ENCODE results near the gene ADNP. TPM values are rescaled to one million over a fixed set of nuclear protein-coding genes. Genes with fewer than 3 reads are reported as not detected.
A peak's percentile ranks its signal among the peaks of the same experiment; 100 is the strongest.

Gene ADNP
- total and polyA plus RNA-seq, 2 experiments from 2014 or later: 95.0 to 106 TPM

DNA sequence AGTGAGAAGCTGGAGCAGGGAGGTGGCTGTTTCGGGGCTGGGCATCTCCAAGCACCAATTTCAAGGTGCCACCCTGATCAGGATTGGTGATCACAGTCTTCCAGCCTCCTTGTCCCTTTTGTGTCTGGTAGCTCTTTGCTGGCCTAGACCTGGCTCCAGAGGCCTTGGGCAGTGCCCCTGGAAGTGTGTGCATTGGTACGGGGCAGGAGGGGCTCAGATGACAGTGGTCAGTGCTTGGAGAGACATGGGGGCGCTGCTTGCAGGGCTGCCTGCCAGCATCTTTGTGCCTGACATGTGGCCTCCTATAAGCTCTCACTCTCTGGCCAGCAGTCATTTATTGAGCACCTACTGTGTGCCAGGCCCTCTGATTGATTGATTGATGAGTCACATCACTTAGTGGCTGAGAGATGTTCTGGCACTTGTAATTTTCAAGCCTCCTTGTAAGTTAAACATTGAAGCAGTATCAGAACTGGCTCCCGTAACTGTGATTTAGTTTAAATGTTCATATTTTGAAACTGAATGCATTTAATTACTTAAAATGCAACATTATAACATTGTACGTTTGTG is 74.7 kb downstream of the ADNP start (continued):
- TF ChIP-seq POLR2AphosphoS5 (IDR thresholded peaks at IDR 0.05; ENCODE audit: low read depth) (no peak), EZH2phosphoT487 (IDR thresholded peaks at IDR 0.05; ENCODE audit: unreplicated experiment) (no peak), STAT1 (IDR thresholded peaks at IDR 0.05; ENCODE audit: unreplicated experiment) (no peak), ZNF114 (CRISPR knock-in tag; IDR thresholded peaks at IDR 0.05) (no peak)
- TF ChIP-seq, protein P1, sequence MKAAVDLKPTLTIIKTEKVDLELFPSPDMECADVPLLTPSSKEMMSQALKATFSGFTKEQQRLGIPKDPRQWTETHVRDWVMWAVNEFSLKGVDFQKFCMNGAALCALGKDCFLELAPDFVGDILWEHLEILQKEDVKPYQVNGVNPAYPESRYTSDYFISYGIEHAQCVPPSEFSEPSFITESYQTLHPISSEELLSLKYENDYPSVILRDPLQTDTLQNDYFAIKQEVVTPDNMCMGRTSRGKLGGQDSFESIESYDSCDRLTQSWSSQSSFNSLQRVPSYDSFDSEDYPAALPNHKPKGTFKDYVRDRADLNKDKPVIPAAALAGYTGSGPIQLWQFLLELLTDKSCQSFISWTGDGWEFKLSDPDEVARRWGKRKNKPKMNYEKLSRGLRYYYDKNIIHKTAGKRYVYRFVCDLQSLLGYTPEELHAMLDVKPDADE (IDR thresholded peaks at IDR 0.05): no peak
- TF ChIP-seq, protein P2, sequence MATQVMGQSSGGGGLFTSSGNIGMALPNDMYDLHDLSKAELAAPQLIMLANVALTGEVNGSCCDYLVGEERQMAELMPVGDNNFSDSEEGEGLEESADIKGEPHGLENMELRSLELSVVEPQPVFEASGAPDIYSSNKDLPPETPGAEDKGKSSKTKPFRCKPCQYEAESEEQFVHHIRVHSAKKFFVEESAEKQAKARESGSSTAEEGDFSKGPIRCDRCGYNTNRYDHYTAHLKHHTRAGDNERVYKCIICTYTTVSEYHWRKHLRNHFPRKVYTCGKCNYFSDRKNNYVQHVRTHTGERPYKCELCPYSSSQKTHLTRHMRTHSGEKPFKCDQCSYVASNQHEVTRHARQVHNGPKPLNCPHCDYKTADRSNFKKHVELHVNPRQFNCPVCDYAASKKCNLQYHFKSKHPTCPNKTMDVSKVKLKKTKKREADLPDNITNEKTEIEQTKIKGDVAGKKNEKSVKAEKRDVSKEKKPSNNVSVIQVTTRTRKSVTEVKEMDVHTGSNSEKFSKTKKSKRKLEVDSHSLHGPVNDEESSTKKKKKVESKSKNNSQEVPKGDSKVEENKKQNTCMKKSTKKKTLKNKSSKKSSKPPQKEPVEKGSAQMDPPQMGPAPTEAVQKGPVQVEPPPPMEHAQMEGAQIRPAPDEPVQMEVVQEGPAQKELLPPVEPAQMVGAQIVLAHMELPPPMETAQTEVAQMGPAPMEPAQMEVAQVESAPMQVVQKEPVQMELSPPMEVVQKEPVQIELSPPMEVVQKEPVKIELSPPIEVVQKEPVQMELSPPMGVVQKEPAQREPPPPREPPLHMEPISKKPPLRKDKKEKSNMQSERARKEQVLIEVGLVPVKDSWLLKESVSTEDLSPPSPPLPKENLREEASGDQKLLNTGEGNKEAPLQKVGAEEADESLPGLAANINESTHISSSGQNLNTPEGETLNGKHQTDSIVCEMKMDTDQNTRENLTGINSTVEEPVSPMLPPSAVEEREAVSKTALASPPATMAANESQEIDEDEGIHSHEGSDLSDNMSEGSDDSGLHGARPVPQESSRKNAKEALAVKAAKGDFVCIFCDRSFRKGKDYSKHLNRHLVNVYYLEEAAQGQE (IDR thresholded peaks at IDR 0.05; ENCODE audit: unreplicated experiment): no peak

- Histone ChIP-seq H3K9me2 (ENCODE audit: insufficient read depth) (no peaks in the 10 kb centered on the region), H3F3A (replicated peaks; ENCODE audit: low read depth) (no peaks in the 10 kb centered on the region), H3K79me2 (replicated peaks; ENCODE audit: insufficient read depth) (no peaks in the 10 kb centered on the region), H3K4me1 (ENCODE audit: insufficient read depth) (peaks cover 9% of the 10 kb centered on the region), H3K27ac (ENCODE audit: low read depth) (0 out of 2 replicates have a peak overlapping the region, but pooled peaks have one; percentile 66), H4K20me1 (replicated peaks; ENCODE audit: insufficient read depth) (no peaks in the 10 kb centered on the region), H3K27me3 (ENCODE audit: insufficient read depth) (no peaks in the 10 kb centered on the region), H2AFZ (no peak overlapping the region), H3K36me3 (ENCODE audit: insufficient read depth) (no peaks in the 10 kb centered on the region), H3K4me2 (no peak overlapping the region), H3K4me3 (no peak overlapping the region)
- H3K27me3 Mint-ChIP-seq (ENCODE audit: insufficient read depth, low read depth, poor library complexity): peaks cover 13% of the 10 kb centered on the region
- no peaks in the 10 kb centered on the region; the same call in 2 of the 3 replicates for H3K9me3 Mint-ChIP-seq
- H3K4me1 Mint-ChIP-seq: peaks cover 27% of the 10 kb centered on the region
- peak; percentile 74 for ATAC-seq
- TF ChIP-seq EZH2 (IDR thresholded peaks at IDR 0.05; ENCODE audit: low read depth, unreplicated experiment) (no peak), ZNF114 (CRISPR knock-in tag; IDR thresholded peaks at IDR 0.05) (no peak), POLR2AphosphoS5 (IDR thresholded peaks at IDR 0.05; ENCODE audit: low read depth) (no peak), ZNF331 (CRISPR knock-in tag; IDR thresholded peaks at IDR 0.05; ENCODE audit: low read depth) (no peak), CREB1 (CRISPR knock-in tag; IDR thresholded peaks at IDR 0.05; ENCODE audit: low read depth) (no peak), CTCF (conservative IDR thresholded peaks at IDR 0.05; ENCODE audit: low read depth in 2 of 2) (no peak)
- TF ChIP-seq, protein P1 (IDR thresholded peaks at IDR 0.05): no peak
- TF ChIP-seq, protein P2 (IDR thresholded peaks at IDR 0.05; ENCODE audit: unreplicated experiment): no peak
- no peak overlapping the region for H3K4me3 Mint-ChIP-seq
- DNase-seq (ENCODE audit: low spot score): peak; percentile 66
- peak overlapping the region; percentile 68; the same call in 1 of the 2 replicates for H3K27ac Mint-ChIP-seq
- no peaks in the 10 kb centered on the region for H3K36me3 Mint-ChIP-seq (ENCODE audit: low read depth)
Measured at GRCh38 chr20:50855498-50856474, 75.5 kb downstream of the ADNP start.
